Peyer's patch (tissue), 4 donors: ENCODE measurements around the gene VMP1. TPM values are rescaled to one million over a fixed set of nuclear protein-coding genes. Genes with fewer than 3 reads are reported as not detected.

Experiments
- DNase-seq, 3 donors: peaks; one replicate each; pipeline ENCODE4 v3.0.0-alpha.2; 2017 to 2019
- H3K27ac ChIP-seq, 4 donors: fragments of 200-600 bp; sonication (generic); one replicate each; pipeline ENCODE4 v1.5.1; 2016 to 2019
- H3K27me3 ChIP-seq, 2 donors: fragments of 200-600 bp; sonication (generic); one replicate each; pipeline ENCODE4 v1.5.1; 2019
- H3K36me3 ChIP-seq, 3 donors: fragments of 200-600 bp; sonication (generic); one replicate each; pipeline ENCODE4 v1.5.1; 2016 to 2019
- H3K4me1 ChIP-seq, 4 donors: fragments of 200-600 bp; sonication (generic); one replicate each; pipeline ENCODE4 v1.5.1; 2016 to 2019
- H3K4me3 ChIP-seq, 4 donors: fragments of 200-600 bp; sonication (generic); 1 replicate in 3 of 4; 2 replicates in 1 of 4; pipeline ENCODE4 v1.5.1; 2016 to 2019; ENCODE audit warnings: mild to moderate bottlenecking in 1 of 4
- H3K9me3 ChIP-seq, 4 donors: fragments of 200-600 bp; sonication (generic); one replicate each; pipeline ENCODE4 v1.5.1; 2016 to 2019; ENCODE audit warnings: mild to moderate bottlenecking in 1 of 4
- POLR2A ChIP-seq, 2 donors: fragments of 450-650 bp; IDR thresholded peaks; one replicate each; pipeline ENCODE4 v1.5.1; 2017; ENCODE audit warnings: antibody characterized with exemption in 2 of 2, mild to moderate bottlenecking in 2 of 2, moderate library complexity in 2 of 2
- small RNA-seq, 2 donors: library from RNA; depleted of rRNA; stranded (forward); fragments of <200 nt; gene quantifications; one replicate each; pipeline ENCODE3, GENCODE V24; 2016
- total RNA-seq, 4 donors: library from RNA; depleted of rRNA; stranded (reverse); fragments of >200 nt; gene quantifications; one replicate each; pipeline ENCODE4 v1.1.0, GENCODE V29; 2016
- TF ChIP-seq, protein P1 (sequence below), 6 experiments: fragments of 450-650 bp in 4 of 6; fragments of 200-600 bp in 2 of 6; sonication (generic) in 1 of 6; IDR thresholded peaks; one replicate each; pipeline ENCODE4 v1.5.1; 2017 to 2019; ENCODE audit warnings: antibody characterized with exemption in 6 of 6, mild to moderate bottlenecking in 3 of 6, moderate library complexity in 1 of 6

VMP1 gene
- total RNA-seq, 4 donors from 2014 or later: 228 to 366 (median 332) TPM

DNA sequence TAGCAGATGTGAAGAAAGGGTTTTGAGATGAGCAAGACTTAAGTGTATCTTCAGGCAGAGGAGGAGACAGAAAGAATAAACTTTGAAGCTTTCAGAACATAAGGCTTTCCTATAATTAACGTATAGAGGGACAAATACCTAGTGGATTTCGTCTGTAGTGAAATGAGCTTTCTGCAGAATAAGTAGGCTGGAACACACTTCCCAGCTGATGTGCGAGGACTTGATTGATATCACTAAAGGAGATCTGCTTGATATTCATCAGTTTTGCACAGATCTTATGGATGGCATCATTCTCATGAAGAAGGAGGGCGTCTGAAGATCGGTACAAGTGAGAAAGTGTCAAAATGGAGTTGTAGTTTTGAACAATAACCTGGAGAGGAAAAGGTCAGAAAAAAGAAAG lies 170.5 kb downstream of the VMP1 start:
- Histone ChIP-seq H3K27ac (no peak overlapping the region), H3K9me3 (no peaks in the 10 kb centered on the region), H3K4me3 (no peak overlapping the region), H3K36me3 (peaks cover 0 to 81% (median 0%) of the 10 kb centered on the region in 3 donors), H3K4me1 (no peaks in the 10 kb centered on the region), H3K27me3 (no peaks in the 10 kb centered on the region)
- no peak for TF ChIP-seq POLR2A (IDR thresholded peaks at IDR 0.05)
- TF ChIP-seq, protein P1, sequence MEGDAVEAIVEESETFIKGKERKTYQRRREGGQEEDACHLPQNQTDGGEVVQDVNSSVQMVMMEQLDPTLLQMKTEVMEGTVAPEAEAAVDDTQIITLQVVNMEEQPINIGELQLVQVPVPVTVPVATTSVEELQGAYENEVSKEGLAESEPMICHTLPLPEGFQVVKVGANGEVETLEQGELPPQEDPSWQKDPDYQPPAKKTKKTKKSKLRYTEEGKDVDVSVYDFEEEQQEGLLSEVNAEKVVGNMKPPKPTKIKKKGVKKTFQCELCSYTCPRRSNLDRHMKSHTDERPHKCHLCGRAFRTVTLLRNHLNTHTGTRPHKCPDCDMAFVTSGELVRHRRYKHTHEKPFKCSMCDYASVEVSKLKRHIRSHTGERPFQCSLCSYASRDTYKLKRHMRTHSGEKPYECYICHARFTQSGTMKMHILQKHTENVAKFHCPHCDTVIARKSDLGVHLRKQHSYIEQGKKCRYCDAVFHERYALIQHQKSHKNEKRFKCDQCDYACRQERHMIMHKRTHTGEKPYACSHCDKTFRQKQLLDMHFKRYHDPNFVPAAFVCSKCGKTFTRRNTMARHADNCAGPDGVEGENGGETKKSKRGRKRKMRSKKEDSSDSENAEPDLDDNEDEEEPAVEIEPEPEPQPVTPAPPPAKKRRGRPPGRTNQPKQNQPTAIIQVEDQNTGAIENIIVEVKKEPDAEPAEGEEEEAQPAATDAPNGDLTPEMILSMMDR (IDR thresholded peaks at IDR 0.05): no peak
- no peak for DNase-seq

DNA sequence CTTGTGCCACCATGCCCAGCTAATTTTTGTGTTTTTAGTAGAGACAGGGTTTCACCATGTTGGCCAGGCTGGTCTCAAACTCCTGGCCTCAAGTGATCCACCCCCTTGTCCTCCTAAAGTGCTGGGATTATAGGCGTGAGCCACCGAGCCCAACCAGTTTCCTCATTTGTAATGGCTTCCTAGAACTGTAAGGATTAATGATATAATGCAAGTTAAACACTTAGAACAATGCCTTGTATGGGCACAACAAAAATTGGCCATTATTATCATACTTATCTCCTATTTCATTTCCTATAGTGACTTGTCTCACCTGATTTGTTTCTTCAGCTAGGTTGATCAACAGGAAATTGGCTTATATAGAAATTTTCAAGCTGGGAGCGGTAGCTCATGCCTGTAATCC lies 171.2 kb downstream of the VMP1 start:
- TF ChIP-seq POLR2A (IDR thresholded peaks at IDR 0.05): no peak
- TF ChIP-seq, protein P1 (IDR thresholded peaks at IDR 0.05): no peak
- no peak overlapping the region for H3K27ac ChIP-seq
- H3K9me3 ChIP-seq: no peaks in the 10 kb centered on the region
- no peaks in the 10 kb centered on the region for H3K4me1 ChIP-seq
- peaks cover 0 to 86% (median 0%) of the 10 kb centered on the region in 3 donors for H3K36me3 ChIP-seq
- H3K4me3 ChIP-seq: no peak overlapping the region
- DNase-seq: no peak
- H3K27me3 ChIP-seq: no peaks in the 10 kb centered on the region

DNA sequence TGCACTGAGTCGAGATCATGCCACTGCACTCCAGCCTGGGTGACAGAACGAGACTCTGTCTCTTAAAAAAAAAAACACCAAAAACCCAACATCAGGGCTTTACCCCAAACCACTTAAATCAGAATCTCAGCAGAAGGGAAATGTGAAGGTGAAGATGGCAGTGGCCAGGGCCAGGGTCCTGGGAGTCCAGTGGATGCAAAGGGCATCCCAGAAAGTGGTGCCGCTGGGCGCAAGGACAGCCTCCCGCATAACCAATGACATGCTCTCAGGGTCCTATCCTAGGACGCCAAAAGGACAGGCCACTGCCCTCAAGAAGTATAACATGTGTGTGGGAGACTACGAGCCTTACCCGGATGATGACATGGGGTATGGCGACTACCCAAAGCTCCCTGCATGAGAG lies 177.4 kb downstream of the VMP1 start:
- no peaks in the 10 kb centered on the region for H3K9me3 ChIP-seq
- no peak overlapping the region for H3K27ac ChIP-seq
- no peaks in the 10 kb centered on the region for H3K27me3 ChIP-seq
- no peak overlapping the region for H3K4me3 ChIP-seq
- peaks cover 0 to 59% (median 0%) of the 10 kb centered on the region in 3 donors for H3K36me3 ChIP-seq
- DNase-seq: peak in 2 of 3 donors; percentile 15 to 24
- TF ChIP-seq, protein P1 (IDR thresholded peaks at IDR 0.05): no peak
- no peak for TF ChIP-seq POLR2A (IDR thresholded peaks at IDR 0.05)
- no peaks in the 10 kb centered on the region for H3K4me1 ChIP-seq

DNA sequence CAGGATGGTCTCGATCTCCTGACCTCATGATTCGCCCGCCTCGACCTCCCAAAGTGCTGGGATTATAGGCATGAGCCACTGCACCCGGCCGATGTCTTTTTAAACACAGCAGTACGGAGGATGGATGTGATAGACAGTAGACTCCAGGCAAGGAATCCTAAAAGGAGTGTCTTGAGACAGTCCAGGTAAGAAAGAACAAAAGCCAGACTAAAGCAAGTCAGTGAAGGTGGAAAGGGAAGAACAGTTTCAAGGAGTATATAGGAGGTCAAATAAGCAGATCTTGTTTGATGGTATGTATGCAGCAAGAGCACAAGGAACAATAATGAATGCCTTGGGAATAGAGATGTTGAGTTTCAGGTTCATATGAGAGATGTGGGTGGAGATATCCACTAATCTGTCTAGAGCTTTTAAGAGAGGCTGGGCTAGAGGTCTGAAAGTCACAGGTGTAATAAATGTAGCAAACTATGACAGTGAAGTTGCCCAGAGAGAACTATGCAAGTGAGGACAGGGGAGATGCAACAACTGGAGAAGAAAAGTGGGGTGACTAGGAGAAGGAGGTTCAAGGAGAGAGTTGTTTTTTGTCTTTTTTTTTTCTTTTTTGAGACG lies 180.8 kb downstream of the VMP1 start:
- DNase-seq: peak in 2 of 3 donors; percentile 6 to 9
- H3K9me3 ChIP-seq: no peaks in the 10 kb centered on the region
- no peak overlapping the region for H3K27ac ChIP-seq
- no peaks in the 10 kb centered on the region for H3K27me3 ChIP-seq
- H3K4me3 ChIP-seq: no peak overlapping the region
- peaks cover 0 to 32% (median 0%) of the 10 kb centered on the region in 3 donors for H3K36me3 ChIP-seq
- H3K4me1 ChIP-seq: peaks cover 0 to 16% (median 2%) of the 10 kb centered on the region in 4 donors
- TF ChIP-seq, protein P1 (IDR thresholded peaks at IDR 0.05): no peak
- no peak for TF ChIP-seq POLR2A (IDR thresholded peaks at IDR 0.05)

DNA sequence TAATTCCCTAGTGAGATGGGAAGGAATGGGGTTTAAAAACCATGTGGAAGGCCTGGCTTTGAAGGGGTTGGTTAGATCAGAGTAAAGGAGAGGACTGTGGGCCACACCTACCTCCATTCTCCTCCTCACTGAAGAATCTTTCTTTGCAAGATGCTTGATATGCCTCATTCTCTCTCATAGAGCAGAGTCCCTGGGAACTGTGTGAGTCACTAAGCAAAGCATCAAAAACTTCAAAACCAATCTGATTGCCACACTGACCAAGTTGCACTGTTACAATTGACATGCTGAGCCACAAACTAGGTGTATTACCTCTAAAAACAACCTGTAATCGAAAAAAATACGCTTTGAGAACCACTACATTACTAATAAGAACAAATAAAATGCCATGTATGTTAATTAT lies 183.3 kb downstream of the VMP1 start:
- Histone ChIP-seq H3K4me3 (no peak overlapping the region), H3K27me3 (no peaks in the 10 kb centered on the region), H3K4me1 (peaks cover 0 to 31% (median 2%) of the 10 kb centered on the region in 4 donors), H3K9me3 (no peaks in the 10 kb centered on the region), H3K27ac (no peak overlapping the region), H3K36me3 (peaks cover 0 to 7% (median 0%) of the 10 kb centered on the region in 3 donors)
- no peak for TF ChIP-seq POLR2A (IDR thresholded peaks at IDR 0.05)
- TF ChIP-seq, protein P1 (IDR thresholded peaks at IDR 0.05): no peak
- peak in 1 of 3 donors; percentile 2 for DNase-seq

Small RNAs within 50 kb of the gene (small RNA-seq; reads per million reads assigned to genes)
- 0 reads per million in 2 donors for gene AC040904.1
- gene RNU6-450P: 0 reads per million in 2 donors

Other genes with a start within 250 kb of the VMP1 start
- gene DHX40, start 142.0 kb upstream of the VMP1 start, total RNA-seq: 10 to 100 TPM; 13.3 to 28.1 (median 16.5) TPM
- gene CLTC, start 87.8 kb upstream of the VMP1 start, total RNA-seq: 100 to 1,000 TPM; 174 to 224 (median 198) TPM
- 10 to 100 TPM; 11.7 to 60.2 (median 14.9) TPM for gene PTRH2, start 224 bp upstream of the VMP1 start, total RNA-seq
- 10 to 100 TPM in 1 of 4 donors, 1 to 10 TPM in 3; 8.4 to 12.2 (median 9.5) TPM for gene TUBD1, start 185.3 kb downstream of the VMP1 start, total RNA-seq
- 10 to 100 TPM; 21.5 to 43.0 (median 29.9) TPM for gene RPS6KB1, start 185.5 kb downstream of the VMP1 start, total RNA-seq